HEK293 (cell line): Measurements from ENCODE around the gene OR2T11.

Source experiments
- CTCF ChIA-PET: fragments of 350-600 bp; formaldehyde crosslinking; extraction: SDS; loops from one replicate; lab custom pipeline; 2021; ENCODE audit warnings: antibody characterized with exemption; lab: Yijun Ruan, JAX
- POLR2A ChIA-PET: fragments of 300-600 bp; formaldehyde crosslinking; extraction: SDS; loops from one replicate; lab custom pipeline; 2020; ENCODE audit warnings: antibody characterized with exemption, inconsistent platforms; lab: Yijun Ruan, JAX
- H3K27ac ChIP-seq: fragments of 200-500 bp; sonication (Bioruptor generic); 2 replicates; pipeline ENCODE4 v1.5.1; 2014; ENCODE audit warnings: low read depth, low read length, control low read depth, inconsistent platforms; ENCODE audit errors: extremely low read depth
- H3K36me3 ChIP-seq, 2 experiments: fragments of 200-500 bp in 1 of 2; sonication (Bioruptor generic) in 1 of 2; 1 replicate in 1 of 2; 2 replicates in 1 of 2; pipeline ENCODE4 v1.5.1; 2014 to 2017; ENCODE audit warnings: inconsistent platforms in 2 of 2, low read length in 2 of 2; ENCODE audit not compliant: control insufficient read depth in 2 of 2, insufficient read depth in 1 of 2
- H3K4me1 ChIP-seq: fragments of 200-500 bp; sonication (Bioruptor generic); 2 replicates; pipeline ENCODE4 v1.5.1; 2014; ENCODE audit warnings: mild to moderate bottlenecking, low read length, inconsistent platforms; ENCODE audit not compliant: control insufficient read depth, insufficient read depth
- H3K4me3 ChIP-seq: 2 replicates; pipeline ENCODE4 v1.5.1; 2011; ENCODE audit warnings: low read depth, mild to moderate bottlenecking, control low read depth, low read length, moderate library complexity
- H3K9me3 ChIP-seq: fragments of 200-500 bp; sonication (Bioruptor generic); 2 replicates; pipeline ENCODE4 v1.5.1; 2014; ENCODE audit warnings: low read depth, low read length, inconsistent platforms; ENCODE audit not compliant: control insufficient read depth, insufficient read depth
- EGR2 ChIP-seq: fragments of 450-650 bp; formaldehyde crosslinking; IDR thresholded peaks from 2 replicates; pipeline ENCODE4 v1.5.1; 2016; ENCODE audit warnings: low read depth, missing biosample characterization, missing genetic modification characterization
- IKZF3 ChIP-seq: fragments of 450-650 bp; IDR thresholded peaks from 2 replicates; pipeline ENCODE4 v1.5.0; 2018; ENCODE audit warnings: missing biosample characterization, mild to moderate bottlenecking, missing genetic modification characterization, moderate library complexity
- OVOL3 ChIP-seq: fragments of 450-650 bp; formaldehyde crosslinking; IDR thresholded peaks from 2 replicates; pipeline ENCODE4 v1.5.1; 2016; ENCODE audit warnings: missing biosample characterization, missing genetic modification characterization
- ZBTB1 ChIP-seq: fragments of 450-650 bp; formaldehyde crosslinking; IDR thresholded peaks from 2 replicates; pipeline ENCODE4 v1.5.1; 2016; ENCODE audit warnings: missing biosample characterization, missing genetic modification characterization
- ZFHX2 ChIP-seq: fragments of 450-650 bp; formaldehyde crosslinking; conservative IDR thresholded peaks from 2 replicates; pipeline ENCODE4 v1.5.1; 2016; ENCODE audit warnings: missing biosample characterization, missing genetic modification characterization
- ZFP37 ChIP-seq: fragments of 450-650 bp; formaldehyde crosslinking; IDR thresholded peaks from 2 replicates; pipeline ENCODE4 v1.5.1; 2016; ENCODE audit warnings: missing biosample characterization, missing genetic modification characterization
- ZNF157 ChIP-seq: fragments of 450-650 bp; formaldehyde crosslinking; IDR thresholded peaks from 2 replicates; pipeline ENCODE4 v1.5.1; 2016; ENCODE audit warnings: missing biosample characterization, missing genetic modification characterization
- ZNF19 ChIP-seq: fragments of 450-650 bp; formaldehyde crosslinking; IDR thresholded peaks from 2 replicates; pipeline ENCODE4; 2016; ENCODE audit warnings: missing biosample characterization, missing genetic modification characterization, low read depth
- ZNF324 ChIP-seq: fragments of 450-650 bp; formaldehyde crosslinking; IDR thresholded peaks from 2 replicates; pipeline ENCODE4 v1.5.1; 2016; ENCODE audit warnings: missing biosample characterization, missing genetic modification characterization
- ZNF426 ChIP-seq: fragments of 450-650 bp; formaldehyde crosslinking; IDR thresholded peaks from 2 replicates; pipeline ENCODE4 v1.5.1; 2017; ENCODE audit warnings: missing biosample characterization, missing genetic modification characterization, mild to moderate bottlenecking, inconsistent platforms, moderate library complexity
- ZNF544 ChIP-seq: fragments of 450-650 bp; formaldehyde crosslinking; IDR thresholded peaks from 2 replicates; pipeline ENCODE4 v1.5.0; 2017; ENCODE audit warnings: missing biosample characterization, missing genetic modification characterization
- ZNF561 ChIP-seq: fragments of 450-650 bp; IDR thresholded peaks from 2 replicates; pipeline ENCODE4 v1.5.1; 2018; ENCODE audit warnings: missing biosample characterization, missing genetic modification characterization, borderline replicate concordance
- ZNF768 ChIP-seq: fragments of 450-650 bp; formaldehyde crosslinking; IDR thresholded peaks from 2 replicates; pipeline ENCODE4 v1.5.1; 2018; ENCODE audit warnings: missing biosample characterization, mild to moderate bottlenecking, missing genetic modification characterization
- ZXDB ChIP-seq: fragments of 450-650 bp; formaldehyde crosslinking; IDR thresholded peaks from 2 replicates; pipeline ENCODE4 v1.5.1; 2016; ENCODE audit warnings: missing biosample characterization, missing genetic modification characterization
- TF ChIP-seq, protein P1 (sequence below): fragments of 450-650 bp; formaldehyde crosslinking; IDR thresholded peaks from 2 replicates; pipeline ENCODE4 v1.5.1; 2016; ENCODE audit warnings: missing biosample characterization, missing genetic modification characterization, low read depth
- TF ChIP-seq, protein P2 (sequence below): sonication (generic); formaldehyde crosslinking; IDR thresholded peaks from 2 replicates; pipeline ENCODE4 v1.8.1; 2022; ENCODE audit warnings: mild to moderate bottlenecking, moderate library complexity, missing genetic modification reagents
- TF ChIP-seq, protein P3 (sequence below): fragments of 450-650 bp; formaldehyde crosslinking; IDR thresholded peaks from 2 replicates; pipeline ENCODE4 v1.5.1; 2016; ENCODE audit warnings: missing biosample characterization, missing genetic modification characterization
- TF ChIP-seq, protein P4 (sequence below): fragments of 450-650 bp; formaldehyde crosslinking; IDR thresholded peaks from 2 replicates; pipeline ENCODE4 v1.5.1; 2016; ENCODE audit warnings: missing biosample characterization, missing genetic modification characterization

OR2T11 gene

DNA sequence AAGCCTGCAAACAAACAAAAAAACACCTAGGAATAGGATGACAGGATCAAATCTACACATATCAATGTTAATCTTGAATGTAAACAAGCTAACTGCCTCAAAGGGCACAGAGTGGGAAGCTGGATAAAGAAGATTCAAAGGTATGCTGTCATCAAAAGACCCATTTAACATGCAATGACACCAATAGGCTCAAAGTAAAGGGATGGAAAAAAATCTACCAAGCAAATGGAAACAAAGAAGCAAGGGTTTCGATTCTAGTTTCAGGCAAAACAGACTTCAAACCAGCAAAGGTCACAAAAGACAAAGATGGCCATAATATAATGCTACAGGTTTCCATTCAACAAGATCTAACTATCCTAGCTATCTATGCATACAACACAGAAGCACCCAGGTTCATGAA lies 21.1 kb downstream of the OR2T11 start (continued):
- TF ChIP-seq ZNF324 (tag by site-specific recombination) (no peak), ZFHX2 (tag by site-specific recombination) (no peak), ZNF426 (tag by site-specific recombination) (no peak), ZNF561 (tag by site-specific recombination) (no peak)

DNA sequence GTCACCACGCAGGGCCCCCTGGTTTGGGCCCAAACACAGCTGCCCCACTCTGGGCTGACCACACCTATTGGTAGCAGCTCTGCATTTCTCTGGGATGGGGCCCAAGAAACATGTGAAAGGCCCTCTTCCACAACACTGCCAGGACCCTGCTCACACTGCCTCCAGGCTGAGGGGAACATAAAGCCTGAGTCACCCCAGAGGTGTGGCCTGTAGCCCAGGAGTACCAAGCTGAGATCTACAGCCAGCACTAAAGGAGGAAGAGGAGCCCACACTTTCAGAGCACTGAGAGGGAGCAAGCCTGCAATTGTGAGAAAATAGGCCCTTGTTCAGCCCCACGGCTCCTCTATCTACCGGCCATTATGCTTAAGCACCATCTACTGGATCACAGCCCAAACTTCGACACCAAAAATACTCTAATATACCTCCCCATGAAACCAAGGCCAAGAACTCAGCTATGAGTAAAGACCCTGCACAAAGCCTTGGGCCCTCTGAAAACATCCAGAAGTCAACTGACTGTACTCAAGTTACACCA lies 22.9 kb downstream of the OR2T11 start:
- no peak overlapping the region for H3K4me3 ChIP-seq
- H3K9me3 ChIP-seq, result no peaks in the 10 kb centered on the region
- no peak overlapping the region for H3K27ac ChIP-seq
- CTCF ChIA-PET, result no interaction called here
- POLR2A ChIA-PET, result no interaction called here
- TF ChIP-seq ZNF19 (tag by site-specific recombination) (no peak), EGR2 (tag by site-specific recombination) (no peak), ZBTB1 (tag by site-specific recombination) (no peak), ZNF544 (tag by site-specific recombination) (no peak), ZXDB (tag by site-specific recombination) (no peak)
- TF ChIP-seq, protein P1, sequence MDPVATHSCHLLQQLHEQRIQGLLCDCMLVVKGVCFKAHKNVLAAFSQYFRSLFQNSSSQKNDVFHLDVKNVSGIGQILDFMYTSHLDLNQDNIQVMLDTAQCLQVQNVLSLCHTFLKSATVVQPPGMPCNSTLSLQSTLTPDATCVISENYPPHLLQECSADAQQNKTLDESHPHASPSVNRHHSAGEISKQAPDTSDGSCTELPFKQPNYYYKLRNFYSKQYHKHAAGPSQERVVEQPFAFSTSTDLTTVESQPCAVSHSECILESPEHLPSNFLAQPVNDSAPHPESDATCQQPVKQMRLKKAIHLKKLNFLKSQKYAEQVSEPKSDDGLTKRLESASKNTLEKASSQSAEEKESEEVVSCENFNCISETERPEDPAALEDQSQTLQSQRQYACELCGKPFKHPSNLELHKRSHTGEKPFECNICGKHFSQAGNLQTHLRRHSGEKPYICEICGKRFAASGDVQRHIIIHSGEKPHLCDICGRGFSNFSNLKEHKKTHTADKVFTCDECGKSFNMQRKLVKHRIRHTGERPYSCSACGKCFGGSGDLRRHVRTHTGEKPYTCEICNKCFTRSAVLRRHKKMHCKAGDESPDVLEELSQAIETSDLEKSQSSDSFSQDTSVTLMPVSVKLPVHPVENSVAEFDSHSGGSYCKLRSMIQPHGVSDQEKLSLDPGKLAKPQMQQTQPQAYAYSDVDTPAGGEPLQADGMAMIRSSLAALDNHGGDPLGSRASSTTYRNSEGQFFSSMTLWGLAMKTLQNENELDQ (tag by site-specific recombination), result no peak
- TF ChIP-seq, protein P2, sequence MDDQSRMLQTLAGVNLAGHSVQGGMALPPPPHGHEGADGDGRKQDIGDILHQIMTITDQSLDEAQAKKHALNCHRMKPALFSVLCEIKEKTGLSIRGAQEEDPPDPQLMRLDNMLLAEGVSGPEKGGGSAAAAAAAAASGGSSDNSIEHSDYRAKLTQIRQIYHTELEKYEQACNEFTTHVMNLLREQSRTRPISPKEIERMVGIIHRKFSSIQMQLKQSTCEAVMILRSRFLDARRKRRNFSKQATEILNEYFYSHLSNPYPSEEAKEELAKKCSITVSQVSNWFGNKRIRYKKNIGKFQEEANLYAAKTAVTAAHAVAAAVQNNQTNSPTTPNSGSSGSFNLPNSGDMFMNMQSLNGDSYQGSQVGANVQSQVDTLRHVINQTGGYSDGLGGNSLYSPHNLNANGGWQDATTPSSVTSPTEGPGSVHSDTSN, result no peak
- TF ChIP-seq, protein P3, sequence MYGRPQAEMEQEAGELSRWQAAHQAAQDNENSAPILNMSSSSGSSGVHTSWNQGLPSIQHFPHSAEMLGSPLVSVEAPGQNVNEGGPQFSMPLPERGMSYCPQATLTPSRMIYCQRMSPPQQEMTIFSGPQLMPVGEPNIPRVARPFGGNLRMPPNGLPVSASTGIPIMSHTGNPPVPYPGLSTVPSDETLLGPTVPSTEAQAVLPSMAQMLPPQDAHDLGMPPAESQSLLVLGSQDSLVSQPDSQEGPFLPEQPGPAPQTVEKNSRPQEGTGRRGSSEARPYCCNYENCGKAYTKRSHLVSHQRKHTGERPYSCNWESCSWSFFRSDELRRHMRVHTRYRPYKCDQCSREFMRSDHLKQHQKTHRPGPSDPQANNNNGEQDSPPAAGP (tag by site-specific recombination), result no peak
- no peaks in the 10 kb centered on the region for H3K36me3 ChIP-seq
- H3K4me1 ChIP-seq, result no peaks in the 10 kb centered on the region

DNA sequence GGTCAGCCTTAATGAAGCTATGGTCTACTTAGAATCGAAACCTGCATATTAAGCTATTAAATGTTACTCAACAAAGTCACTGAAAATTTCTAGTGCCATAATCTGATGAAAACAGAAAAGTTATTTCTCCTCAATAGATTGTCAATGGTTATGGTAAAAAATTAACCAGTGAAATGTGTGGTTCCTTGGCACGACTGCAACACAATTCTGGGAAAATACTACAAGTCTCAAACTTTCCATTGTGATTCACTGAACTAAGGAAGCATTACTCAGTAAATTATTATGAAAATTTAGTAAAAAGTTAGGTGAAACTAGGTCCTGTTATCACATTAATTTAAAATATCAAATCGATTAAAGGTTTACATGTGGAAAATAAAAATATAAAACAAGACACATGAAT lies 24.6 kb downstream of the OR2T11 start:
- Histone ChIP-seq H3K4me1 (no peaks in the 10 kb centered on the region), H3K27ac (no peak overlapping the region), H3K4me3 (no peak overlapping the region), H3K36me3 (no peaks in the 10 kb centered on the region), H3K9me3 (no peaks in the 10 kb centered on the region)
- TF ChIP-seq ZFP37, result no peak
- no peak for TF ChIP-seq ZNF426 (tag by site-specific recombination)
- TF ChIP-seq ZNF157, result no peak
- TF ChIP-seq, protein P4, sequence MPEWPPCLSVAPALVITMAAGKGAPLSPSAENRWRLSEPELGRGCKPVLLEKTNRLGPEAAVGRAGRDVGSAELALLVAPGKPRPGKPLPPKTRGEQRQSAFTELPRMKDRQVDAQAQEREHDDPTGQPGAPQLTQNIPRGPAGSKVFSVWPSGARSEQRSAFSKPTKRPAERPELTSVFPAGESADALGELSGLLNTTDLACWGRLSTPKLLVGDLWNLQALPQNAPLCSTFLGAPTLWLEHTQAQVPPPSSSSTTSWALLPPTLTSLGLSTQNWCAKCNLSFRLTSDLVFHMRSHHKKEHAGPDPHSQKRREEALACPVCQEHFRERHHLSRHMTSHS, result no peak
- no peak for TF ChIP-seq OVOL3 (tag by site-specific recombination)
- TF ChIP-seq IKZF3, result no peak
- TF ChIP-seq ZNF768 (tag by site-specific recombination), result no peak
- ChIA-PET POLR2A (no interaction called here), CTCF (no interaction called here)
